DND-41 (cell line): ENCODE measurements around the gene NR1I2.

Experiments
- EZH2 ChIP-seq: IDR thresholded peaks from 3 replicates; pipeline ENCODE4 v1.6.1; 2012; ENCODE audit warnings: borderline replicate concordance, low read depth, mild to moderate bottlenecking, moderate library complexity, low read length, inconsistent platforms; ENCODE audit not compliant: severe bottlenecking
- TF ChIP-seq, protein P1 (sequence below): IDR thresholded peaks from 2 replicates; pipeline ENCODE4 v1.5.1; 2012; ENCODE audit warnings: borderline replicate concordance, low read length, moderate library complexity, mild to moderate bottlenecking; ENCODE audit not compliant: poor library complexity, severe bottlenecking; ENCODE audit errors: extremely low read depth

DNA sequence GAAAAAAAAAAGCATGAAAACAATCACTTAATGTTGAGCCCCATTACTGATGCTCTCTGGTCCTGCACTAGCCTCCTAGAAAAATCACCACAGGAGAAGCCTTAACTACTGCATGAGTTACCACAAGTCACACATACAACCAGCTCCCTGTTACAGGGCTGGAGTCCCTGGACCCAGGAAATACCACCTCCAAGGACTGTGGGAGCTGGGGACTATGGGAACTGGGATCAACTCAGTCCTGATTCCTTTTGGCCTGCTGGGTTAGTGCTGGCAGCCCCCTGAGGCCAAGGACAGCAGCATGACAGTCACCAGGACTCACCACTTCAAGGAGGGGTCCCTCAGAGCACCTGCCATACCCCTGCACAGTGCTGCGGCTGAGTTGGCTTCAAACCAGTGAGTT, 559 bp downstream of the NR1I2 start:
- TF ChIP-seq, protein P1, sequence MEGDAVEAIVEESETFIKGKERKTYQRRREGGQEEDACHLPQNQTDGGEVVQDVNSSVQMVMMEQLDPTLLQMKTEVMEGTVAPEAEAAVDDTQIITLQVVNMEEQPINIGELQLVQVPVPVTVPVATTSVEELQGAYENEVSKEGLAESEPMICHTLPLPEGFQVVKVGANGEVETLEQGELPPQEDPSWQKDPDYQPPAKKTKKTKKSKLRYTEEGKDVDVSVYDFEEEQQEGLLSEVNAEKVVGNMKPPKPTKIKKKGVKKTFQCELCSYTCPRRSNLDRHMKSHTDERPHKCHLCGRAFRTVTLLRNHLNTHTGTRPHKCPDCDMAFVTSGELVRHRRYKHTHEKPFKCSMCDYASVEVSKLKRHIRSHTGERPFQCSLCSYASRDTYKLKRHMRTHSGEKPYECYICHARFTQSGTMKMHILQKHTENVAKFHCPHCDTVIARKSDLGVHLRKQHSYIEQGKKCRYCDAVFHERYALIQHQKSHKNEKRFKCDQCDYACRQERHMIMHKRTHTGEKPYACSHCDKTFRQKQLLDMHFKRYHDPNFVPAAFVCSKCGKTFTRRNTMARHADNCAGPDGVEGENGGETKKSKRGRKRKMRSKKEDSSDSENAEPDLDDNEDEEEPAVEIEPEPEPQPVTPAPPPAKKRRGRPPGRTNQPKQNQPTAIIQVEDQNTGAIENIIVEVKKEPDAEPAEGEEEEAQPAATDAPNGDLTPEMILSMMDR, result no peak
- no peak for TF ChIP-seq EZH2
